GM12878 (cell line): ENCODE measurements around the gene SEMA3D.

ENCODE experiments used
- JUNB ChIP-seq: IDR thresholded peaks from 2 replicates; pipeline ENCODE4 v1.6.1; 2016; ENCODE audit warnings: antibody characterized with exemption, mild to moderate bottlenecking
- POLR2A ChIP-seq: IDR thresholded peaks from 2 replicates; pipeline ENCODE4 v1.6.1; 2011; ENCODE audit warnings: low read depth, mild to moderate bottlenecking, low read length
- RFX5 ChIP-seq: IDR thresholded peaks from 2 replicates; pipeline ENCODE4 v1.6.1; 2011; ENCODE audit warnings: low read depth, low read length, improper control_type of control experiment
- SIX5 ChIP-seq: IDR thresholded peaks from 2 replicates; pipeline ENCODE4 v1.6.1; 2011; ENCODE audit warnings: mild to moderate bottlenecking, low read depth, low read length, moderate library complexity; ENCODE audit not compliant: severe bottlenecking
- TF ChIP-seq, protein P1 (sequence below), 3 experiments: IDR thresholded peaks in 2 of 3; conservative IDR thresholded peaks in 1 of 3; 2 replicates each; pipeline ENCODE4 v1.5.1; 2011; ENCODE audit warnings: low read depth in 3 of 3, low read length in 3 of 3, mild to moderate bottlenecking in 3 of 3, control low read depth in 2 of 3, moderate library complexity in 2 of 3, inconsistent platforms in 1 of 3, mixed read lengths in 1 of 3; ENCODE audit not compliant: control insufficient read depth in 2 of 3, insufficient read depth in 1 of 3; ENCODE audit errors: extremely low read depth in 1 of 3
- TF ChIP-seq, protein P2 (sequence below): fragments of 450-650 bp; IDR thresholded peaks from 2 replicates; pipeline ENCODE4 v1.6.1; 2017; ENCODE audit warnings: mild to moderate bottlenecking, moderate library complexity

DNA sequence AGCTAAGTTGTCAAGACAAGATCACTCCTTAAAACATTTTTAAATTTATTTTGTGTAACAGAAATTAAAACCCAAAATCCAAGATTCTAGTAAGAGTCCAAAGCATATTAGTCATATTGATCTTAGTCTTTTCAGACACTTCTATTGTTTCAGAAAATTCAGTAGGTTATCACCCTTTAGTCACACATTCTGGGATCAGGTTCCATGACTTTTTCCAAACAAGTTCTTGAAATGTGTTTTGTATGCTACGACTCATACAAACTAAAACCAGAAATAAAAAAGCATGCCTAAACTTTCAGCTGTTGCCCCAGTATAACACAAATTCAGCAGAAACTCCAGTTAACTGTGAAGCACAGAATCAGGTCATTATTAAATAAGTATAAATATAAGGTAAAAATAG lies 10.7 kb downstream of the SEMA3D start:
- TF ChIP-seq, protein P1, sequence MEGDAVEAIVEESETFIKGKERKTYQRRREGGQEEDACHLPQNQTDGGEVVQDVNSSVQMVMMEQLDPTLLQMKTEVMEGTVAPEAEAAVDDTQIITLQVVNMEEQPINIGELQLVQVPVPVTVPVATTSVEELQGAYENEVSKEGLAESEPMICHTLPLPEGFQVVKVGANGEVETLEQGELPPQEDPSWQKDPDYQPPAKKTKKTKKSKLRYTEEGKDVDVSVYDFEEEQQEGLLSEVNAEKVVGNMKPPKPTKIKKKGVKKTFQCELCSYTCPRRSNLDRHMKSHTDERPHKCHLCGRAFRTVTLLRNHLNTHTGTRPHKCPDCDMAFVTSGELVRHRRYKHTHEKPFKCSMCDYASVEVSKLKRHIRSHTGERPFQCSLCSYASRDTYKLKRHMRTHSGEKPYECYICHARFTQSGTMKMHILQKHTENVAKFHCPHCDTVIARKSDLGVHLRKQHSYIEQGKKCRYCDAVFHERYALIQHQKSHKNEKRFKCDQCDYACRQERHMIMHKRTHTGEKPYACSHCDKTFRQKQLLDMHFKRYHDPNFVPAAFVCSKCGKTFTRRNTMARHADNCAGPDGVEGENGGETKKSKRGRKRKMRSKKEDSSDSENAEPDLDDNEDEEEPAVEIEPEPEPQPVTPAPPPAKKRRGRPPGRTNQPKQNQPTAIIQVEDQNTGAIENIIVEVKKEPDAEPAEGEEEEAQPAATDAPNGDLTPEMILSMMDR (IDR thresholded peaks at IDR 0.05 in 2 of 3, conservative IDR thresholded peaks at IDR 0.05 in 1 of 3; ENCODE audit: control insufficient read depth in 2 of 3, extremely low read depth in 1 of 3, insufficient read depth in 1 of 3, low read depth in 3 of 3, low read length in 3 of 3): no peak
- TF ChIP-seq RFX5: no peak
- TF ChIP-seq SIX5: no peak
- no peak for TF ChIP-seq POLR2A
- TF ChIP-seq, protein P2, sequence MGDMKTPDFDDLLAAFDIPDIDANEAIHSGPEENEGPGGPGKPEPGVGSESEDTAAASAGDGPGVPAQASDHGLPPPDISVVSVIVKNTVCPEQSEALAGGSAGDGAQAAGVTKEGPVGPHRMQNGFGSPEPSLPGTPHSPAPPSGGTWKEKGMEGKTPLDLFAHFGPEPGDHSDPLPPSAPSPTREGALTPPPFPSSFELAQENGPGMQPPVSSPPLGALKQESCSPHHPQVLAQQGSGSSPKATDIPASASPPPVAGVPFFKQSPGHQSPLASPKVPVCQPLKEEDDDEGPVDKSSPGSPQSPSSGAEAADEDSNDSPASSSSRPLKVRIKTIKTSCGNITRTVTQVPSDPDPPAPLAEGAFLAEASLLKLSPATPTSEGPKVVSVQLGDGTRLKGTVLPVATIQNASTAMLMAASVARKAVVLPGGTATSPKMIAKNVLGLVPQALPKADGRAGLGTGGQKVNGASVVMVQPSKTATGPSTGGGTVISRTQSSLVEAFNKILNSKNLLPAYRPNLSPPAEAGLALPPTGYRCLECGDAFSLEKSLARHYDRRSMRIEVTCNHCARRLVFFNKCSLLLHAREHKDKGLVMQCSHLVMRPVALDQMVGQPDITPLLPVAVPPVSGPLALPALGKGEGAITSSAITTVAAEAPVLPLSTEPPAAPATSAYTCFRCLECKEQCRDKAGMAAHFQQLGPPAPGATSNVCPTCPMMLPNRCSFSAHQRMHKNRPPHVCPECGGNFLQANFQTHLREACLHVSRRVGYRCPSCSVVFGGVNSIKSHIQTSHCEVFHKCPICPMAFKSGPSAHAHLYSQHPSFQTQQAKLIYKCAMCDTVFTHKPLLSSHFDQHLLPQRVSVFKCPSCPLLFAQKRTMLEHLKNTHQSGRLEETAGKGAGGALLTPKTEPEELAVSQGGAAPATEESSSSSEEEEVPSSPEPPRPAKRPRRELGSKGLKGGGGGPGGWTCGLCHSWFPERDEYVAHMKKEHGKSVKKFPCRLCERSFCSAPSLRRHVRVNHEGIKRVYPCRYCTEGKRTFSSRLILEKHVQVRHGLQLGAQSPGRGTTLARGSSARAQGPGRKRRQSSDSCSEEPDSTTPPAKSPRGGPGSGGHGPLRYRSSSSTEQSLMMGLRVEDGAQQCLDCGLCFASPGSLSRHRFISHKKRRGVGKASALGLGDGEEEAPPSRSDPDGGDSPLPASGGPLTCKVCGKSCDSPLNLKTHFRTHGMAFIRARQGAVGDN: no peak
- TF ChIP-seq JUNB: no peak
